ENCODE results near the gene HOXA7. TPM values are rescaled to one million over a fixed set of nuclear protein-coding genes. Genes with fewer than 3 reads are reported as not detected.

The HOXA7 gene
- total and polyA plus RNA-seq, 2 experiments from 2014 or later: 0.83 TPM; not detected in 1

GRCh38 chr7:27125986-27126394 is 30.5 kb downstream of the HOXA7 start:
- Histone ChIP-seq H4K20me1 (ENCODE audit: insufficient read depth, poor library complexity, severe bottlenecking) (no peaks in the 10 kb centered on the region), H3K36me3 (replicated peaks; ENCODE audit: insufficient read depth, low read depth) (no peaks in the 10 kb centered on the region), H3K27ac (no peak overlapping the region), H3K9me2 (replicated peaks; ENCODE audit: insufficient read depth) (no peaks in the 10 kb centered on the region), H2AFZ (no peak overlapping the region), H3K4me2 (no peak overlapping the region), H3K27me3 (peaks cover 81% of the 10 kb centered on the region), H3K79me2 (peaks cover 6% of the 10 kb centered on the region), H3K4me3 (no peak overlapping the region), H3K9me3 (ENCODE audit: low read depth) (no peaks in the 10 kb centered on the region), H3K4me1 (ENCODE audit: insufficient read depth) (peaks cover 8% of the 10 kb centered on the region)
- TF ChIP-seq EZH2 (IDR thresholded peaks at IDR 0.05; ENCODE audit: borderline replicate concordance) (no peak), CTCF (IDR thresholded peaks at IDR 0.05; ENCODE audit: poor library complexity) (no peak), EZH2phosphoT487 (IDR thresholded peaks at IDR 0.05; ENCODE audit: low read depth, severe bottlenecking, unreplicated experiment) (no peak)
- DNase-seq (ENCODE audit: low spot score): no peak
- 37% methylated on average over 5 of the region's 5 CpGs for WGBS (ENCODE audit: low lambda C conversion rate, missing lambda C conversion rate)

DNA sequence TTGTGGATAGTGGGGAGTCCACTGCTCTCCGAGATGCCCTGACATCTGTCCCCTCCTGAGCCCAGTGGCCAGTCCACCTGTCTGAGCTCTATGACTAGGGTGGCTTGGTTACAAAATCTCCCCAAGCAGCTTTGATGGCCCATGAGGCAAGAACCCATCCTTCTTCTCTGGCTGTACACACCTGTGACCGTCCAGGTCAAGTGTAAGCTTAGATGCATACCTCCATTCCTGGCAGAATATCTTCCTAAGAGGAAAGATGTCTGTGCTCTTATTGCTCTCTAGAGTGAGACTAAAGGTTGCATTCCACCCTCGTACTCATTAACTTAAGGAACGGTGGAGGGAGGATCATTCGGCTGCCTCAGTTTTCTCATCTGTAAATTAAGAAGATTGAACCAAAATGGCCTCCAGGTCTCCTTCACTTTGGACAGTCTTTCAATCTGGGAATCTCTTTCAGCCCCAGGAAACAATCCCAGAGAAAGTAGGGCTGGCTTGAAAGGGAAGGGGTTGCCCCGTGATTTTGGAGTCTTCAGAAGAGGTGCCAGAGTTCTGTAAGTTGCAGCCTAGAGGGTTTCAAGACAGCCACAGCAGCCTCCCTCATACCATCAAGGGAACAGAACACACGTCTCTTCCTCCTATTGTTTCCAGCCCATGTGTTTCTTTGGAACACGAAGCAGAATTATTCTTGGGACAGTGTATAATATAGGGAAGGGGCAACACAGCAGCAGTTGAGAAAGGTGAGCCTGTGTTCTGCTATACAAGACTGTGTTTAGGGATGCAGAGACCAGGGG is 31.4 kb downstream of the HOXA7 start:
- Histone ChIP-seq H4K20me1 (ENCODE audit: insufficient read depth, poor library complexity, severe bottlenecking) (no peaks in the 10 kb centered on the region), H3K4me3 (no peak overlapping the region), H3K27me3 (peaks cover 79% of the 10 kb centered on the region), H3K36me3 (replicated peaks; ENCODE audit: insufficient read depth, low read depth) (no peaks in the 10 kb centered on the region), H3K9me2 (replicated peaks; ENCODE audit: insufficient read depth) (no peaks in the 10 kb centered on the region), H3K4me2 (no peak overlapping the region), H2AFZ (no peak overlapping the region), H3K4me1 (ENCODE audit: insufficient read depth) (peaks cover 11% of the 10 kb centered on the region), H3K9me3 (ENCODE audit: low read depth) (no peaks in the 10 kb centered on the region), H3K79me2 (peaks cover 6% of the 10 kb centered on the region), H3K27ac (no peak overlapping the region)
- WGBS (ENCODE audit: low lambda C conversion rate, missing lambda C conversion rate): 58% methylated on average over 8 of the region's 8 CpGs
- TF ChIP-seq CTCF (IDR thresholded peaks at IDR 0.05; ENCODE audit: poor library complexity) (no peak), EZH2phosphoT487 (IDR thresholded peaks at IDR 0.05; ENCODE audit: low read depth, severe bottlenecking, unreplicated experiment) (no peak), EZH2 (IDR thresholded peaks at IDR 0.05; ENCODE audit: borderline replicate concordance) (no peak)
- no peak for DNase-seq (ENCODE audit: low spot score)

- no peaks in the 10 kb centered on the region for H3K36me3 ChIP-seq (replicated peaks; ENCODE audit: insufficient read depth, low read depth)
- peaks cover 11% of the 10 kb centered on the region for H3K4me1 ChIP-seq (ENCODE audit: insufficient read depth)
- H4K20me1 ChIP-seq (ENCODE audit: insufficient read depth, poor library complexity, severe bottlenecking): no peaks in the 10 kb centered on the region
- 35% methylated on average over 43 of the region's 43 CpGs for WGBS (ENCODE audit: low lambda C conversion rate, missing lambda C conversion rate)
- H3K27ac ChIP-seq: no peak overlapping the region
- H3K9me3 ChIP-seq (ENCODE audit: low read depth): no peaks in the 10 kb centered on the region
- H3K9me2 ChIP-seq (replicated peaks; ENCODE audit: insufficient read depth): no peaks in the 10 kb centered on the region
- H3K4me2 ChIP-seq: peak overlapping the region; percentile 66
- TF ChIP-seq EZH2 (IDR thresholded peaks at IDR 0.05; ENCODE audit: borderline replicate concordance) (peak; percentile 54), CTCF (IDR thresholded peaks at IDR 0.05; ENCODE audit: poor library complexity) (no peak), EZH2phosphoT487 (IDR thresholded peaks at IDR 0.05; ENCODE audit: low read depth, severe bottlenecking, unreplicated experiment) (peak; percentile 6)
- no peak overlapping the region for H3K4me3 ChIP-seq
- DNase-seq (ENCODE audit: low spot score): no peak
- no peak overlapping the region for H2AFZ ChIP-seq
- H3K79me2 ChIP-seq: peaks cover 9% of the 10 kb centered on the region
- H3K27me3 ChIP-seq: peaks cover 75% of the 10 kb centered on the region
Observed at GRCh38 chr7:27124096-27124901, 32.2 kb downstream of the HOXA7 start.
